Measurements from ENCODE around the gene SYPL1.

GRCh38 chr7:106116161-106116704 is 4.1 kb upstream of the SYPL1 start:
- no peak for TF ChIP-seq EZH2 (IDR thresholded peaks at IDR 0.05; ENCODE audit: borderline replicate concordance)
- TF ChIP-seq CTCF (IDR thresholded peaks at IDR 0.05; ENCODE audit: poor library complexity), result no peak
- TF ChIP-seq EZH2phosphoT487 (IDR thresholded peaks at IDR 0.05; ENCODE audit: low read depth, severe bottlenecking, unreplicated experiment), result no peak

Measured in hepatocyte (in vitro differentiated cells).